ENCODE data around the gene PNMT. TPM values are rescaled to one million over a fixed set of nuclear protein-coding genes. Genes with fewer than 3 reads are reported as not detected.
A peak's percentile ranks its signal among the peaks of the same experiment; 100 is the strongest.

The PNMT gene
- total and polyA plus RNA-seq, 10 donors = 0.28 to 2.4 (median 0.65) TPM; not detected in 4

DNA sequence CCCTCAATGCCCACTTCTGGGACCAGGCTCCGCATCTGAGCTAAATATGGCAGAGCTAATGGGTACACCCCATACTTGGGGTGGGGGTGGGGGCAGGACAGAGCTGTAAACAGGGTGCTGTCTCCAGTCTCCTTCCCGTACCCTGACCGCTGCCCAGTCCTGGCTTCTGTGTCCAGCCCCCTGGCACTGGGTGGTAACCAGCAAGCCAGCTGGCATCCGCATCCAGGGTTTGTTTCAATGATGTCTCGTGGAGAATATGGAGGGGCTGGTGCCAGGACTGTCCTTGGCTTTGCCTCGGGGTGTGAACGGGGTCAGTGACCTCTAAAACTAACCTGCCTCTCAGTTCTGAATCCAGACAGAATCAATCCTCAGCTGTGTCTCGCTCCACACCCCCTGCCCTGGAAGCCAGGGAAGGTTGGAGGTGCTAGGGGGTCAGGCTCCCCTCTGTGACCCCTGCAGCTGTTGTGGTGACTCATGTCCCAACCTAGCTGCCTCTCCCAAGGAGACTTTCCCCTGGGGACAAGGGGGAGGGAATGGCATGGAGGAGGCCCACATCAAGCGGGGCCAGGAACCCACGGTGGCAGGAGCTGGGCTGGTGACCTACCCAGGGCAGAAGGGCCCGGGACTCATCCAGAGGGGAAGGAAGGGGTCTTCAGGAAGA is 1.5 kb upstream of the PNMT start:
- Histone ChIP-seq H3K4me3 (peak overlapping the region in 2 of 8 donors; percentile 41 to 72), H3K36me3 (peaks cover 0 to 26% (median 15%) of the 10 kb centered on the region in 6 donors), H3K27me3 (replicated peaks in 1 of 7) (peaks cover 4 to 71% (median 43%) of the 10 kb centered on the region in 7 donors), H3K4me1 (peaks cover 0 to 65% (median 23%) of the 10 kb centered on the region in 6 donors), H3K27ac (no peak overlapping the region), H3K9me3 (no peaks in the 10 kb centered on the region)
- DNase-seq = peak; percentile 61
- intact Hi-C loops (cut with DNase I; ENCODE audit: low total_unique reads) = no loop called here
- TF ChIP-seq POLR2A (IDR thresholded peaks at IDR 0.05) (no peak), POLR2AphosphoS5 (IDR thresholded peaks at IDR 0.05) (peak in 1 of 3 donors; percentile 26)
- TF ChIP-seq, protein P1, sequence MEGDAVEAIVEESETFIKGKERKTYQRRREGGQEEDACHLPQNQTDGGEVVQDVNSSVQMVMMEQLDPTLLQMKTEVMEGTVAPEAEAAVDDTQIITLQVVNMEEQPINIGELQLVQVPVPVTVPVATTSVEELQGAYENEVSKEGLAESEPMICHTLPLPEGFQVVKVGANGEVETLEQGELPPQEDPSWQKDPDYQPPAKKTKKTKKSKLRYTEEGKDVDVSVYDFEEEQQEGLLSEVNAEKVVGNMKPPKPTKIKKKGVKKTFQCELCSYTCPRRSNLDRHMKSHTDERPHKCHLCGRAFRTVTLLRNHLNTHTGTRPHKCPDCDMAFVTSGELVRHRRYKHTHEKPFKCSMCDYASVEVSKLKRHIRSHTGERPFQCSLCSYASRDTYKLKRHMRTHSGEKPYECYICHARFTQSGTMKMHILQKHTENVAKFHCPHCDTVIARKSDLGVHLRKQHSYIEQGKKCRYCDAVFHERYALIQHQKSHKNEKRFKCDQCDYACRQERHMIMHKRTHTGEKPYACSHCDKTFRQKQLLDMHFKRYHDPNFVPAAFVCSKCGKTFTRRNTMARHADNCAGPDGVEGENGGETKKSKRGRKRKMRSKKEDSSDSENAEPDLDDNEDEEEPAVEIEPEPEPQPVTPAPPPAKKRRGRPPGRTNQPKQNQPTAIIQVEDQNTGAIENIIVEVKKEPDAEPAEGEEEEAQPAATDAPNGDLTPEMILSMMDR (IDR thresholded peaks at IDR 0.05 in 8 of 11, conservative IDR thresholded peaks at IDR 0.05 in 3 of 11) = no peak
- WGBS, 5 donors = 57 to 64% (median 64%) methylated on average over 11 of the region's 11 CpGs

DNA sequence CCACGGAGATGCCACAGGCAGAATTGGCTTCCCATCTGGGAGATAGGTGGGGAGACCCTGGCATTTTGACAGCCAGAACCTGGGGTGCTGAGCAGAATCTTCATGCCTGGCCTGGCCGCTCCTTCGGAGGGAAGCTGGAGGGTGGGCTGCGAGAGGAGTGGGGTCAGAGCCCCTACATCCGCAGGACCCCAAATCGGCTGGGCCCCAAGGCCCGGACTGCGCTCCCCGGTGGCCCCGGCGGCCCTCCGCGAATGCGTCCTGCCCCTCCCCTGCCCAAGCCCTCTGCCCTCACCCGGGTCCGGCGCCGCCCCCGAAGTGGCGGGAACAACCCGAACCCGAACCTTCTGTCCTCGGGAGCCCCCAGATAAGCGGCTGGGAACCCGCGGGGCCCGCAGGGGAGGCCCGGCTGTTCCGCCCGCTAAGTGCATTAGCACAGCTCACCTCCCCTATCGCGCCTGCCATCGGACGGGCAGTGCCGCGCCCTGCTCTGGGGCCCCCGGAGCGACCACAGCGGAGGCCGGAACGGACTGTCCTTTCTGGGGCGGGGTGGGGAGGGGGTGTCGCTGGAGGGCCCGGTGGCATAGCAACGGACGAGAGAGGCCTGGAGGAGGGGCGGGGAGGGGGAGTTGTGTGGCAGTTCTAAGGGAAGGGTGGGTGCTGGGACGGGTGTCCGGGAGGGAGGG is 850 bp upstream of the PNMT start:
- H3K4me1 ChIP-seq = peaks cover 0 to 64% (median 23%) of the 10 kb centered on the region in 6 donors
- 6 to 9% (median 8%) methylated on average over 22 to 49 of the region's 49 CpGs for WGBS, 5 donors
- no peaks in the 10 kb centered on the region for H3K9me3 ChIP-seq
- H3K4me3 ChIP-seq = peak overlapping the region in 4 of 8 donors; percentile 41 to 72 (median 48)
- H3K27ac ChIP-seq = no peak overlapping the region
- TF ChIP-seq POLR2AphosphoS5 (IDR thresholded peaks at IDR 0.05) = peak in 1 of 3 donors; percentile 44
- TF ChIP-seq, protein P1 (IDR thresholded peaks at IDR 0.05 in 8 of 11, conservative IDR thresholded peaks at IDR 0.05 in 3 of 11) = no peak
- peak; percentile 77 for DNase-seq
- H3K27me3 ChIP-seq (replicated peaks in 1 of 7) = peaks cover 4 to 78% (median 43%) of the 10 kb centered on the region in 7 donors
- H3K36me3 ChIP-seq = peaks cover 0 to 19% (median 9%) of the 10 kb centered on the region in 6 donors
- intact Hi-C loops (cut with DNase I; ENCODE audit: low total_unique reads) = no loop called here

DNA sequence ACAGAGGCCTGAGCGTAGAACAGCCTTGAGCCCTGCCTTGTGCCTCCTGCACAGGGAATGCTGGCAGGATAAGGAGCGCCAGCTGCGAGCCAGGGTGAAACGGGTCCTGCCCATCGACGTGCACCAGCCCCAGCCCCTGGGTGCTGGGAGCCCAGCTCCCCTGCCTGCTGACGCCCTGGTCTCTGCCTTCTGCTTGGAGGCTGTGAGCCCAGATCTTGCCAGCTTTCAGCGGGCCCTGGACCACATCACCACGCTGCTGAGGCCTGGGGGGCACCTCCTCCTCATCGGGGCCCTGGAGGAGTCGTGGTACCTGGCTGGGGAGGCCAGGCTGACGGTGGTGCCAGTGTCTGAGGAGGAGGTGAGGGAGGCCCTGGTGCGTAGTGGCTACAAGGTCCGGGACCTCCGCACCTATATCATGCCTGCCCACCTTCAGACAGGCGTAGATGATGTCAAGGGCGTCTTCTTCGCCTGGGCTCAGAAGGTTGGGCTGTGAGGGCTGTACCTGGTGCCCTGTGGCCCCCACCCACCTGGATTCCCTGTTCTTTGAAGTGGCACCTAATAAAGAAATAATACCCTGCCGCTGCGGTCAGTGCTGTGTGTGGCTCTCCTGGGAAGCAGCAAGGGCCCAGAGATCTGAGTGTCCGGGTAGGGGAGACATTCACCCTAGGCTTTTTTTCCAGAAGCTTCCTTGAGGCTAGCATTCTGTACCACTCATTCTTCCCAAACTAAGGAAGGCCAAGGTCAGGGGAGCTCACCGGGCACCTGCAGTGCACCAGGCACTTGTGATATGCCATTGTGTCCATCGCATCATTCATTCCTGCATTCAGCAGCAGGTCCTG is 1.9 kb downstream of the PNMT start:
- Histone ChIP-seq H3K4me3 (no peak overlapping the region), H3K4me1 (peaks cover 0 to 67% (median 32%) of the 10 kb centered on the region in 6 donors), H3K27ac (no peak overlapping the region), H3K36me3 (no peaks in the 10 kb centered on the region), H3K27me3 (replicated peaks in 1 of 7) (peaks cover 4 to 73% (median 43%) of the 10 kb centered on the region in 7 donors), H3K9me3 (no peaks in the 10 kb centered on the region)
- no peak for DNase-seq
- TF ChIP-seq POLR2AphosphoS5 (IDR thresholded peaks at IDR 0.05) = peak in 1 of 3 donors; percentile 53
- TF ChIP-seq, protein P1 (IDR thresholded peaks at IDR 0.05 in 8 of 11, conservative IDR thresholded peaks at IDR 0.05 in 3 of 11) = no peak
- 87 to 96% (median 91%) methylated on average over 13 to 23 of the region's 23 CpGs for WGBS, 5 donors
- intact Hi-C loops (cut with DNase I; ENCODE audit: low total_unique reads) = no loop called here

All from spleen (tissue), 11 donors.